Measurements from ENCODE around the gene MLPH. TPM values are rescaled to one million over a fixed set of nuclear protein-coding genes. Genes with fewer than 3 reads are reported as not detected.

Gene MLPH
- total and polyA plus RNA-seq, 2 of the 13 experiments (the other 11 are each of a cell fraction or from before 2014, with no cell fraction given) = 0.12 TPM; not detected in 1

GRCh38 chr2:237581326-237581725 lies 94.3 kb downstream of the MLPH start:
- H3K9me3 ChIP-seq (ENCODE audit: low read length) = no peaks in the 10 kb centered on the region
- in situ Hi-C loops (cut with HindIII; ENCODE audit: extremely low pct_ligation_motif_present, low pct_unique_long_range_greater_than_20kb) (loop anchor here (5.0 kb wide), 1 partner anchor 91 kb away; no protein-coding TSS in a partner anchor), intact Hi-C loops (cut with micrococcal nuclease; ENCODE audit: unreplicated experiment) (loop anchor here (1.0 kb wide), 1 partner anchor 104 kb away; no protein-coding TSS in a partner anchor)
- H3K4me1 ChIP-seq (ENCODE audit: insufficient read depth, low read length) = peaks cover 50% of the 10 kb centered on the region
- peaks cover 18% of the 10 kb centered on the region for H3K79me2 ChIP-seq (ENCODE audit: insufficient read depth, low read length)
- WGBS (ENCODE audit: low lambda C conversion rate) = 98% methylated on average over 6 of the region's 6 CpGs
- POLR2A ChIA-PET = interaction anchor here (0.7 to 2.5 kb wide), 5 partner anchors 9 to 163 kb away, joined by 3 to 13 read pairs (median 3); no protein-coding TSS in a partner anchor
- ATAC-seq (no peak), FAIRE-seq (no peak), DNase-seq (ENCODE audit: low spot score) (no peak)
- CTCF ChIA-PET (ENCODE audit: low intra/inter-chr PET ratio, low total read pairs) = interaction anchor here (0.7 to 2.3 kb wide), 4 partner anchors 23 to 193 kb away, joined by 3 to 20 read pairs (median 6); no protein-coding TSS in a partner anchor
- H3K27me3 ChIP-seq (ENCODE audit: control insufficient read depth in 1 of 2, insufficient read depth in 2 of 2, low read length in 2 of 2) = no peaks in the 10 kb centered on the region
- no peak overlapping the region for H3K9ac ChIP-seq (ENCODE audit: insufficient read depth, low read depth, low read length)
- H3K36me3 ChIP-seq (replicated peaks in 1 of 2; ENCODE audit: control insufficient read depth in 1 of 2, insufficient read depth in 2 of 2, low read length in 2 of 2) = peaks cover 28 to 61% of the 10 kb centered on the region in 2 experiments
- no peak overlapping the region for H3K4me2 ChIP-seq (ENCODE audit: low read depth, low read length)
- H3K4me3 ChIP-seq (replicated peaks in 1 of 3; ENCODE audit: insufficient read depth in 1 of 3, low read depth in 2 of 3, low read length in 3 of 3) = no peak overlapping the region
- BruUV-seq (replicated peaks) = no TSS peak
- H4K20me1 ChIP-seq (ENCODE audit: insufficient read depth, low read length) = peaks cover 16% of the 10 kb centered on the region; the same call in 1 of the 2 replicates
- peak overlapping the region; percentile 66 for H3K27ac ChIP-seq (ENCODE audit: extremely low read length, insufficient read depth, low read length)
- TF ChIP-seq ZNF577 (CRISPR knock-in tag; IDR thresholded peaks at IDR 0.05; ENCODE audit: borderline replicate concordance, low read depth) (no peak), SKI (IDR thresholded peaks at IDR 0.05; ENCODE audit: partially characterized antibody) (no peak), ZFP37 (CRISPR knock-in tag; IDR thresholded peaks at IDR 0.05; ENCODE audit: borderline replicate concordance) (no peak), MYNN (CRISPR knock-in tag; IDR thresholded peaks at IDR 0.05; ENCODE audit: low read depth) (no peak), LRRFIP1 (CRISPR knock-in tag; conservative IDR thresholded peaks at IDR 0.05) (no peak), KDM5A (IDR thresholded peaks at IDR 0.05; ENCODE audit: borderline replicate concordance, low read length) (no peak), ZNF253 (CRISPR knock-in tag; IDR thresholded peaks at IDR 0.05; ENCODE audit: borderline replicate concordance) (no peak), CREB3 (CRISPR knock-in tag; IDR thresholded peaks at IDR 0.05) (no peak), AFF4 (CRISPR knock-in tag; IDR thresholded peaks at IDR 0.05) (no peak), ESRRA (CRISPR knock-in tag; IDR thresholded peaks at IDR 0.05; ENCODE audit: low read depth) (no peak), CREBL2 (CRISPR knock-in tag; IDR thresholded peaks at IDR 0.05; ENCODE audit: borderline replicate concordance) (no peak), TEAD3 (CRISPR knock-in tag; optimal IDR thresholded peaks at IDR 0.05; ENCODE audit: borderline replicate concordance) (no peak), KAT7 (CRISPR knock-in tag; IDR thresholded peaks at IDR 0.05; ENCODE audit: borderline replicate concordance) (no peak), NFYC (CRISPR knock-in tag; IDR thresholded peaks at IDR 0.05) (no peak), CHD2 (IDR thresholded peaks at IDR 0.05; ENCODE audit: low read depth, low read length) (no peak)
- no peak overlapping the region for H2AFZ ChIP-seq (ENCODE audit: low read length)
